Trophoblast cell (in vitro differentiated cells and primary cell): ENCODE results near the gene CTSL.
"Not testable (repeated sequence)": the region's sequence is repeated elsewhere in the genome, so short reads cannot be mapped to it uniquely, and the experiment has no call there.

ENCODE experiments used
- DNase-seq, 2 donors: peaks; one replicate each; pipeline ENCODE4 v3.0.0-alpha.2; 2016
- H2AFZ ChIP-seq: 2 replicates; pipeline ENCODE4 v1.6.1; 2013; ENCODE audit warnings: low read length, moderate library complexity, mild to moderate bottlenecking; ENCODE audit not compliant: insufficient read depth, poor library complexity
- H2AK5ac ChIP-seq: 2 replicates; pipeline ENCODE4 v1.6.1; 2013; ENCODE audit warnings: mild to moderate bottlenecking, low read length
- H2BK120ac ChIP-seq: 2 replicates; pipeline ENCODE4 v1.6.1; 2013; ENCODE audit warnings: low read length, mild to moderate bottlenecking, moderate library complexity; ENCODE audit not compliant: insufficient read depth, poor library complexity
- H2BK12ac ChIP-seq: 2 replicates; pipeline ENCODE4 v1.6.1; 2013; ENCODE audit warnings: mild to moderate bottlenecking, low read length, moderate library complexity
- H2BK5ac ChIP-seq: 2 replicates; pipeline ENCODE4 v1.6.1; 2013; ENCODE audit warnings: low read length, low read depth, moderate library complexity, mild to moderate bottlenecking; ENCODE audit not compliant: poor library complexity
- H3K14ac ChIP-seq: 2 replicates; pipeline ENCODE4 v1.6.1; 2013; ENCODE audit warnings: mild to moderate bottlenecking, low read length
- H3K18ac ChIP-seq: 2 replicates; pipeline ENCODE4 v1.6.1; 2013; ENCODE audit warnings: mild to moderate bottlenecking, low read length
- H3K23ac ChIP-seq: 2 replicates; pipeline ENCODE4 v1.6.1; 2013; ENCODE audit warnings: low read length
- H3K27ac ChIP-seq: 2 replicates; pipeline ENCODE4 v1.5.1; 2013; ENCODE audit warnings: low read depth, mild to moderate bottlenecking, inconsistent platforms, low read length, moderate library complexity
- H3K27me3 ChIP-seq: 2 replicates; pipeline ENCODE4 v1.6.1; 2013; ENCODE audit warnings: inconsistent platforms, mild to moderate bottlenecking, low read length, moderate library complexity; ENCODE audit not compliant: insufficient read depth
- H3K36me3 ChIP-seq, 2 experiments: 1 replicate in 1 of 2; 2 replicates in 1 of 2; pipeline ENCODE4 v1.6.1; 2013; ENCODE audit warnings: low read length in 2 of 2, mild to moderate bottlenecking in 2 of 2, moderate library complexity in 1 of 2; ENCODE audit not compliant: insufficient read depth in 2 of 2, control insufficient read depth in 1 of 2
- H3K4ac ChIP-seq: 2 replicates; pipeline ENCODE4 v1.6.1; 2013; ENCODE audit warnings: low read depth, mild to moderate bottlenecking, low read length, moderate library complexity
- H3K4me1 ChIP-seq, 2 experiments: 1 replicate in 1 of 2; 2 replicates in 1 of 2; pipeline ENCODE4 v1.6.1; 2013; ENCODE audit warnings: low read length in 2 of 2, mild to moderate bottlenecking in 2 of 2, moderate library complexity in 1 of 2; ENCODE audit not compliant: insufficient read depth in 2 of 2, control insufficient read depth in 1 of 2
- H3K4me2 ChIP-seq: 2 replicates; pipeline ENCODE4 v1.6.1; 2013; ENCODE audit warnings: inconsistent platforms, mild to moderate bottlenecking, low read length, moderate library complexity
- H3K4me3 ChIP-seq: 2 replicates; pipeline ENCODE4 v1.5.1; 2013; ENCODE audit warnings: mild to moderate bottlenecking, low read depth, low read length, inconsistent platforms
- H3K79me1 ChIP-seq: one replicate; pipeline ENCODE4 v1.6.1; 2013; ENCODE audit warnings: low read length
- H3K79me2 ChIP-seq: 2 replicates; pipeline ENCODE4 v1.6.1; 2013; ENCODE audit warnings: low read length, mild to moderate bottlenecking; ENCODE audit not compliant: control insufficient read depth, insufficient read depth, poor library complexity
- H3K9ac ChIP-seq: 2 replicates; pipeline ENCODE4 v1.6.1; 2013; ENCODE audit warnings: mild to moderate bottlenecking, low read length
- H3K9me3 ChIP-seq: 2 replicates; pipeline ENCODE4 v1.6.1; 2013; ENCODE audit warnings: low read depth, mild to moderate bottlenecking, control low read depth, inconsistent platforms, low read length; ENCODE audit not compliant: insufficient read depth
- H4K12ac ChIP-seq: 2 replicates; pipeline ENCODE4 v1.6.1; 2013; ENCODE audit warnings: low read depth, mild to moderate bottlenecking, low read length, moderate library complexity
- H4K8ac ChIP-seq: 2 replicates; pipeline ENCODE4 v1.6.1; 2013; ENCODE audit warnings: low read depth, mild to moderate bottlenecking, low read length, moderate library complexity
- H4K91ac ChIP-seq: one replicate; pipeline ENCODE4 v1.6.1; 2013; ENCODE audit warnings: low read depth, mild to moderate bottlenecking, low read length, moderate library complexity
- WGBS: extraction: QIAGEN DNeasy Blood & Tissue Kit; methylation state at CpG from one replicate; pipeline ENCODE4 v1.1.7; 2013; ENCODE audit warnings: missing lambda C conversion rate; ENCODE audit not compliant: insufficient read length, insufficient coverage; ENCODE audit errors: extremely low coverage; 5-methylcytosine and 5-hydroxymethylcytosine counted together

Gene CTSL

DNA sequence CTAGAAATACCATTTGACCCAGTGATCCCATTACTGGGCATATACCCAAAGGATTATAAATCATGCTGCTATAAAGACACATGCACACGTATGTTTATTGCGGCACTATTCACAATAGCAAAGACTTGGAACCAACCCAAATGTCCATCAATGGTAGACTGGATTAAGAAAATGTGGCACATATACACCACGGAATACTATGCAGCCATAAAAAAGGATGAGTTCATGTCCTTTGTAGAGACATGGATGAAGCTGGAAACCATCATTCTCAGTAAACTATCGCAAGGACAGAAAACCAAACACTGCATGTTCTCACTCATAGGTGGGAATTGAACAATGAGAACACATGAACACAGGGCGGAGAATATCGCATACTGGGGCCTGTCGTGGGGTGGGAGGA is 18.3 kb downstream of the CTSL start:
- H3K4me2 ChIP-seq, H2BK12ac ChIP-seq, DNase-seq, H2AK5ac ChIP-seq, H4K8ac ChIP-seq, H3K9ac ChIP-seq, H3K23ac ChIP-seq, H3K27ac ChIP-seq, H3K4me1 ChIP-seq, H3K14ac ChIP-seq, H2AFZ ChIP-seq, H3K79me2 ChIP-seq, H3K27me3 ChIP-seq, H3K79me1 ChIP-seq, H4K12ac ChIP-seq, H3K4me3 ChIP-seq, H2BK120ac ChIP-seq, H3K9me3 ChIP-seq, H2BK5ac ChIP-seq, H3K36me3 ChIP-seq, H3K4ac ChIP-seq, H3K18ac ChIP-seq, H4K91ac ChIP-seq: not testable (repeated sequence)
- WGBS, result no CpG with 5 or more reads among the region's 7 CpGs

DNA sequence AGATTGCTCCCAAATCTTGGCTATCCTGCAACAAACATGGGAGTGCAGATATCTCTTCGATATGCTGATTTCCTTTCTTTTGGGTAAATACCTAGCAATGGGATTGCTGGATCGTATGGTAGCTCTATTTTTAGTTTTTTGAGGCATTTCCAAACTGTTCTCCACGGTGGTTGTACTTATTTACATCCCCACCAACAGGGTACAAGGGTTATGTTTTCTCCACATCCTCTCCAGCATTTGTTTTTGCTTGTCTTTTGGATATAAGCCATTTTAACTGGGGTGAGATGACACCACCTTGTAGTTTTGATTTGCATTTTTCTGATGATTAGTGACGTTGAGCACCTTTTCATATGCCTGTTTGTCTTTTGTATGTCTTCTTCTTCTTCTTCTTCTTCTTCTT is 20.3 kb downstream of the CTSL start:
- no peak overlapping the region for H4K8ac ChIP-seq
- H2AK5ac ChIP-seq, result no peak overlapping the region
- no peak overlapping the region for H2BK12ac ChIP-seq
- no peak overlapping the region for H3K23ac ChIP-seq
- no peak overlapping the region for H3K14ac ChIP-seq
- peaks cover 0 to 2% of the 10 kb centered on the region in 2 experiments for H3K4me1 ChIP-seq
- H3K36me3 ChIP-seq, result no peaks in the 10 kb centered on the region
- WGBS, result no CpG with 5 or more reads among the region's 4 CpGs
- H3K79me1 ChIP-seq, result no peaks in the 10 kb centered on the region
- H3K79me2 ChIP-seq, result no peaks in the 10 kb centered on the region
- no peak overlapping the region for H3K9ac ChIP-seq
- H4K91ac ChIP-seq, result no peak overlapping the region
- H3K9me3 ChIP-seq, result peaks cover 3% of the 10 kb centered on the region
- H3K27ac ChIP-seq, result no peak overlapping the region
- DNase-seq, result no peak
- H3K4me3 ChIP-seq, result no peak overlapping the region
- no peak overlapping the region for H2BK5ac ChIP-seq
- H3K4me2 ChIP-seq, result no peak overlapping the region
- H3K27me3 ChIP-seq, result no peaks in the 10 kb centered on the region
- no peak overlapping the region for H4K12ac ChIP-seq
- H2BK120ac ChIP-seq, result no peak overlapping the region
- H3K18ac ChIP-seq, result no peak overlapping the region
- no peak overlapping the region for H3K4ac ChIP-seq
- no peak overlapping the region for H2AFZ ChIP-seq

DNA sequence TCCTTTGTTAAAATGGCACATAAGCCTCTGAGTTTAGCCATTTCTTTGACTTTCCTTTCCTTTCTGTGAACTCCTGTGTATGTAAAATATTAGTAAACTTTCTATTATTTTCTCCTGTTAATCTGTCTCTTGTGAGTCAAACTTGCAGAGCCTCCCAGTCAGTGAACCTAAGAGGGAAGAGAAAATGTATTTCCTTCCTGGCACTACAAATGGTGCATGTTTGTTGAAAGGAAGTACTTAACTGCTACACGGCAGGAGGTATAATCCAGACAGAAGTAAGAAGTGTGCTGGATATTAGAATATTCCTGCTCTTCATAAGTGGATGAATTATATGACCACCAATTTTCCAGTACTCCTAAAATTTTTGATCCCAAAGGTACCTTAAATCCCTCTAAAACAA is 23.0 kb downstream of the CTSL start:
- no peak overlapping the region for H2BK120ac ChIP-seq
- no peak overlapping the region for H2AFZ ChIP-seq
- H4K91ac ChIP-seq, result no peak overlapping the region
- H3K9me3 ChIP-seq, result peaks cover 1% of the 10 kb centered on the region
- H3K23ac ChIP-seq, result no peak overlapping the region
- WGBS, result no CpG with 5 or more reads among the region's 1 CpG
- no peak overlapping the region for H3K14ac ChIP-seq
- H3K18ac ChIP-seq, result no peak overlapping the region
- no peak for DNase-seq
- no peak overlapping the region for H3K4me2 ChIP-seq
- no peak overlapping the region for H3K9ac ChIP-seq
- no peak overlapping the region for H2BK5ac ChIP-seq
- no peaks in the 10 kb centered on the region for H3K36me3 ChIP-seq
- H3K4me3 ChIP-seq, result no peak overlapping the region
- no peak overlapping the region for H4K12ac ChIP-seq
- peaks cover 0 to 2% of the 10 kb centered on the region in 2 experiments for H3K4me1 ChIP-seq
- H4K8ac ChIP-seq, result no peak overlapping the region
- no peaks in the 10 kb centered on the region for H3K79me1 ChIP-seq
- no peak overlapping the region for H3K27ac ChIP-seq
- no peaks in the 10 kb centered on the region for H3K27me3 ChIP-seq
- H2AK5ac ChIP-seq, result no peak overlapping the region
- no peak overlapping the region for H3K4ac ChIP-seq
- no peak overlapping the region for H2BK12ac ChIP-seq
- no peaks in the 10 kb centered on the region for H3K79me2 ChIP-seq

DNA sequence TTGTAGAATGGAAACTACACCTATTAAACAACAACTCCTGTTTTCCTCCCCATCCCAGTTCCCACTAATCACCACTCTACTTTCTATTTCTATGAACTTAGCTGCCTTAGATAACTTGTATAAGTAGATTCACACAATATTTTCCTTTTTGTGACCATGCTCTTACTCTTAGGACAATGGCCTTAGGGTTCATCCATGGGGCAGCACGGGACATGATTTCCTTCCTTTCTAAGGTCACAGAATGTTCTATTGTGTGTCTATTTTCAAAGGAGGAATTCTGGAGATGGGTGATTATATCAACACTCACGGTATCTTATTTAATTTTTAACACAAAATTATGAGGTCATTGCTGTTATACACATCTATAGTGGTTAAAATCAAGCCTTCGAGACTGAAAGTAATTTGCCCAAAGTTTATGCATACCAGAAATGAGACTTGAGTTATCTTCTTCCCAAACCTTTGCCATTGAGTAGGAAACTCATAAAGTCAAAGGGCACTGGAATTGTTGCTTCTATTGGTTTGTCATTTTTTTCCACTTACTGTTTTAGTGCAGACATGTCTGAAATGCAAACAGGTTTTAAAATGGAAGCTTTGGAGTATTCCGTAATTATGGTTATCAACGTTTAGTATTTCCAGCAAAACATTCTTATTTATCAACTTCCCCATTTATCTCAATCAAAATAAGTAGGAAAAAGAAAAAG is 23.6 kb downstream of the CTSL start:
- Histone ChIP-seq H3K4me1 (peaks cover 0 to 2% of the 10 kb centered on the region in 2 experiments), H4K12ac (no peak overlapping the region), H3K14ac (no peak overlapping the region), H2BK12ac (no peak overlapping the region), H3K27ac (no peak overlapping the region), H3K36me3 (no peaks in the 10 kb centered on the region), H3K79me2 (no peaks in the 10 kb centered on the region), H3K4me3 (no peak overlapping the region), H2AFZ (no peak overlapping the region), H2BK5ac (no peak overlapping the region), H3K18ac (no peak overlapping the region), H3K9ac (no peak overlapping the region), H2AK5ac (no peak overlapping the region), H4K91ac (no peak overlapping the region), H3K79me1 (no peaks in the 10 kb centered on the region), H3K23ac (no peak overlapping the region), H3K4ac (no peak overlapping the region), H3K4me2 (no peak overlapping the region), H4K8ac (no peak overlapping the region), H3K9me3 (peaks cover 1% of the 10 kb centered on the region), H2BK120ac (no peak overlapping the region), H3K27me3 (no peaks in the 10 kb centered on the region)
- no CpG with 5 or more reads among the region's 5 CpGs for WGBS
- peak; percentile 11 to 80 for DNase-seq
